Neuronal stem cell (in vitro differentiated cells): Measurements from ENCODE around the gene PEG3.
A peak's percentile ranks its signal among the peaks of the same experiment; 100 is the strongest.

ENCODE experiments used
- DNase-seq: peaks from one replicate; pipeline ENCODE4 v3.0.0-alpha.2; 2013; ENCODE audit warnings: low spot score
- H2AFZ ChIP-seq: one replicate; pipeline ENCODE4 v1.6.1; 2013; ENCODE audit warnings: mild to moderate bottlenecking, low read length, inconsistent platforms
- H2AK5ac ChIP-seq: 2 replicates; pipeline ENCODE4 v1.6.1; 2013; ENCODE audit warnings: low read depth, mild to moderate bottlenecking, inconsistent platforms, low read length, moderate library complexity, mixed read lengths
- H2BK120ac ChIP-seq: 2 replicates; pipeline ENCODE4 v1.6.1; 2013; ENCODE audit warnings: low read depth, mild to moderate bottlenecking, inconsistent platforms, low read length, moderate library complexity, mixed read lengths
- H2BK12ac ChIP-seq: one replicate; pipeline ENCODE4 v1.6.1; 2013; ENCODE audit warnings: low read length, inconsistent platforms
- H2BK15ac ChIP-seq: 2 replicates; pipeline ENCODE4 v1.6.1; 2013; ENCODE audit warnings: mild to moderate bottlenecking, low read length, inconsistent platforms, mixed read lengths
- H2BK5ac ChIP-seq: one replicate; pipeline ENCODE4 v1.6.1; 2013; ENCODE audit warnings: inconsistent platforms, mild to moderate bottlenecking, low read length, moderate library complexity
- H3K14ac ChIP-seq: one replicate; pipeline ENCODE4 v1.6.1; 2013; ENCODE audit warnings: low read length, inconsistent platforms
- H3K18ac ChIP-seq: 2 replicates; pipeline ENCODE4 v1.6.1; 2013; ENCODE audit warnings: low read length, inconsistent platforms
- H3K23ac ChIP-seq: 2 replicates; pipeline ENCODE4 v1.6.1; 2013; ENCODE audit warnings: low read depth, mild to moderate bottlenecking, mixed read lengths, low read length, inconsistent platforms; ENCODE audit not compliant: poor library complexity
- H3K27ac ChIP-seq: replicated peaks from 3 replicates; pipeline ENCODE4 v1.5.1; 2013; ENCODE audit warnings: low read length, inconsistent platforms
- H3K27me3 ChIP-seq, 3 experiments: 2 replicates each; pipeline ENCODE4 v1.6.1; 2013; ENCODE audit warnings: low read length in 3 of 3, mild to moderate bottlenecking in 2 of 3, inconsistent platforms in 1 of 3, low read depth in 1 of 3, mixed read lengths in 1 of 3, moderate library complexity in 1 of 3; ENCODE audit not compliant: control insufficient read depth in 3 of 3, insufficient read depth in 3 of 3
- H3K36me3 ChIP-seq, 2 donors: replicated peaks in 1 of 2; 2 replicates each; pipeline ENCODE4 v1.6.1; 2013; ENCODE audit warnings: low read length in 2 of 2; ENCODE audit not compliant: control insufficient read depth in 2 of 2, insufficient read depth in 2 of 2
- H3K4ac ChIP-seq: 2 replicates; pipeline ENCODE4 v1.6.1; 2013; ENCODE audit warnings: inconsistent platforms, mild to moderate bottlenecking, low read length, moderate library complexity
- H3K4me1 ChIP-seq, 2 donors: 1 replicate in 1 of 2; 2 replicates in 1 of 2; pipeline ENCODE4 v1.6.1; 2013; ENCODE audit warnings: low read length in 2 of 2, low read depth in 1 of 2; ENCODE audit not compliant: control insufficient read depth in 2 of 2, insufficient read depth in 1 of 2
- H3K4me2 ChIP-seq: one replicate; pipeline ENCODE4 v1.6.1; 2013; ENCODE audit warnings: mild to moderate bottlenecking, low read length, inconsistent platforms; ENCODE audit not compliant: insufficient read depth, poor library complexity, severe bottlenecking
- H3K4me3 ChIP-seq, 2 donors: 2 replicates each; pipeline ENCODE4 v1.5.1; 2013; ENCODE audit warnings: low read length in 2 of 2, mild to moderate bottlenecking in 2 of 2, inconsistent platforms in 1 of 2, moderate library complexity in 1 of 2
- H3K79me1 ChIP-seq: one replicate; pipeline ENCODE4 v1.6.1; 2013; ENCODE audit warnings: low read depth, mild to moderate bottlenecking, inconsistent platforms, low read length, moderate library complexity
- H3K9ac ChIP-seq: one replicate; pipeline ENCODE4 v1.6.1; 2013; ENCODE audit warnings: mild to moderate bottlenecking, low read depth, low read length, inconsistent platforms; ENCODE audit not compliant: poor library complexity
- H3K9me3 ChIP-seq, 2 donors: replicated peaks in 1 of 2; 2 replicates each; pipeline versions ENCODE3 to v1.6.1; 2013; ENCODE audit warnings: low read length in 2 of 2, mild to moderate bottlenecking in 2 of 2, inconsistent platforms in 1 of 2, low read depth in 1 of 2, mixed read lengths in 1 of 2, moderate library complexity in 1 of 2; ENCODE audit not compliant: control insufficient read depth in 2 of 2, insufficient read depth in 1 of 2
- H4K8ac ChIP-seq: one replicate; pipeline ENCODE4 v1.6.1; 2013; ENCODE audit warnings: low read depth, mild to moderate bottlenecking, inconsistent platforms, low read length, moderate library complexity
- H4K91ac ChIP-seq: one replicate; pipeline ENCODE4 v1.6.1; 2013; ENCODE audit warnings: low read length, low read depth, mild to moderate bottlenecking, inconsistent platforms; ENCODE audit not compliant: poor library complexity
- WGBS, 2 donors: extraction: QIAGEN DNeasy Blood & Tissue Kit; methylation state at CpG; one replicate each; pipeline ENCODE4 v1.1.7; 2013; ENCODE audit warnings: missing lambda C conversion rate in 2 of 2, mixed read lengths in 1 of 2; ENCODE audit not compliant: insufficient read length in 2 of 2, insufficient replicate concordance in 1 of 2; ENCODE audit errors: extremely low coverage in 2 of 2; 5-methylcytosine and 5-hydroxymethylcytosine counted together

Gene PEG3

GRCh38 chr19:56822755-56823154 lies 17.8 kb downstream of the PEG3 start:
- Histone ChIP-seq H3K27me3 (peaks cover 0 to 21% (median 0%) of the 10 kb centered on the region in 3 experiments), H3K4ac (no peak overlapping the region), H4K91ac (no peak overlapping the region), H2AFZ (no peak overlapping the region), H3K4me2 (no peak overlapping the region), H2BK5ac (no peak overlapping the region), H3K23ac (no peak overlapping the region), H2AK5ac (no peak overlapping the region), H2BK12ac (no peak overlapping the region), H3K9me3 (peaks cover 3 to 28% of the 10 kb centered on the region in 2 donors), H3K79me1 (peaks cover 2% of the 10 kb centered on the region), H3K4me1 (peaks cover 0 to 3% of the 10 kb centered on the region in 2 donors), H4K8ac (no peak overlapping the region), H3K9ac (no peak overlapping the region), H3K36me3 (peaks cover 0 to 33% of the 10 kb centered on the region in 2 donors), H3K14ac (no peak overlapping the region), H3K4me3 (no peak overlapping the region), H3K18ac (no peak overlapping the region), H2BK15ac (no peak overlapping the region), H2BK120ac (no peak overlapping the region), H3K27ac (no peak overlapping the region)
- no CpG with 5 or more reads among the region's 5 CpGs for WGBS, 2 donors
- DNase-seq, result no peak

- Histone ChIP-seq H3K4me3 (no peak overlapping the region), H2AFZ (peak overlapping the region; percentile 20), H3K18ac (no peak overlapping the region), H2BK5ac (no peak overlapping the region), H3K4ac (no peak overlapping the region), H3K9me3 (peaks cover 3 to 32% of the 10 kb centered on the region in 2 donors), H3K14ac (no peak overlapping the region), H2BK12ac (no peak overlapping the region), H2BK120ac (no peak overlapping the region), H3K4me2 (no peak overlapping the region), H4K91ac (no peak overlapping the region), H3K23ac (no peak overlapping the region), H3K36me3 (peaks cover 0 to 40% of the 10 kb centered on the region in 2 donors), H2BK15ac (no peak overlapping the region), H3K9ac (no peak overlapping the region), H4K8ac (no peak overlapping the region), H3K4me1 (peaks cover 0 to 3% of the 10 kb centered on the region in 2 donors), H3K27ac (no peak overlapping the region), H3K27me3 (peaks cover 0 to 30% (median 0%) of the 10 kb centered on the region in 3 experiments), H2AK5ac (no peak overlapping the region), H3K79me1 (peaks cover 2% of the 10 kb centered on the region)
- DNase-seq, result no peak
- no CpG with 5 or more reads among the region's 6 CpGs for WGBS, 2 donors
These were observed 18.9 kb downstream of the PEG3 start for GRCh38 chr19:56821675-56822074.

GRCh38 chr19:56821209-56821608 lies 19.3 kb downstream of the PEG3 start:
- no peak overlapping the region for H3K4me3 ChIP-seq
- H3K27me3 ChIP-seq, result peaks cover 0 to 31% (median 0%) of the 10 kb centered on the region in 3 experiments
- DNase-seq, result no peak
- H2BK12ac ChIP-seq, result no peak overlapping the region
- H3K27ac ChIP-seq, result no peak overlapping the region
- H4K91ac ChIP-seq, result no peak overlapping the region
- H3K14ac ChIP-seq, result no peak overlapping the region
- no peak overlapping the region for H2AK5ac ChIP-seq
- no peak overlapping the region for H2BK15ac ChIP-seq
- H3K9ac ChIP-seq, result no peak overlapping the region
- WGBS, 2 donors, result no CpG with 5 or more reads among the region's 5 CpGs
- H4K8ac ChIP-seq, result no peak overlapping the region
- peaks cover 2% of the 10 kb centered on the region for H3K79me1 ChIP-seq
- H3K23ac ChIP-seq, result no peak overlapping the region
- no peak overlapping the region for H2BK120ac ChIP-seq
- H2BK5ac ChIP-seq, result no peak overlapping the region
- H3K36me3 ChIP-seq, result peaks cover 0 to 43% of the 10 kb centered on the region in 2 donors
- H3K9me3 ChIP-seq, result peaks cover 3 to 32% of the 10 kb centered on the region in 2 donors
- H2AFZ ChIP-seq, result no peak overlapping the region
- no peak overlapping the region for H3K18ac ChIP-seq
- no peak overlapping the region for H3K4ac ChIP-seq
- no peak overlapping the region for H3K4me2 ChIP-seq
- peaks cover 0 to 3% of the 10 kb centered on the region in 2 donors for H3K4me1 ChIP-seq

GRCh38 chr19:56819166-56819565 lies 21.4 kb downstream of the PEG3 start:
- H2BK5ac ChIP-seq, result no peak overlapping the region
- no peak overlapping the region for H3K4me3 ChIP-seq
- H3K14ac ChIP-seq, result no peak overlapping the region
- H3K36me3 ChIP-seq, result peaks cover 0 to 48% of the 10 kb centered on the region in 2 donors
- H3K18ac ChIP-seq, result no peak overlapping the region
- no peak overlapping the region for H3K4me2 ChIP-seq
- H3K27me3 ChIP-seq, result peaks cover 0 to 28% (median 0%) of the 10 kb centered on the region in 3 experiments
- no peak overlapping the region for H4K91ac ChIP-seq
- H2AFZ ChIP-seq, result no peak overlapping the region
- no peak overlapping the region for H4K8ac ChIP-seq
- no peak overlapping the region for H2BK120ac ChIP-seq
- H3K79me1 ChIP-seq, result no peaks in the 10 kb centered on the region
- peaks cover 3 to 28% of the 10 kb centered on the region in 2 donors for H3K9me3 ChIP-seq
- H3K9ac ChIP-seq, result no peak overlapping the region
- H3K23ac ChIP-seq, result no peak overlapping the region
- no peak overlapping the region for H2BK12ac ChIP-seq
- WGBS, 2 donors, result no CpG with 5 or more reads among the region's 2 CpGs
- H2AK5ac ChIP-seq, result no peak overlapping the region
- H3K4me1 ChIP-seq, result peaks cover 0 to 3% of the 10 kb centered on the region in 2 donors
- DNase-seq, result no peak
- H2BK15ac ChIP-seq, result no peak overlapping the region
- H3K27ac ChIP-seq, result no peak overlapping the region
- H3K4ac ChIP-seq, result no peak overlapping the region
